Cardiac muscle cell (in vitro differentiated cells and primary cell): ENCODE data around the gene OR52J3. TPM values are rescaled to one million over a fixed set of nuclear protein-coding genes. Genes with fewer than 3 reads are reported as not detected.
"Not testable (repeated sequence)": the region's sequence is repeated elsewhere in the genome, so short reads cannot be mapped to it uniquely, and the experiment has no call there.

Experiments
- DNase-seq, 2 donors: peaks; one replicate each; pipeline versions ENCODE4 v3.0.0 to v3.0.0-alpha.2; 2010 to 2017; ENCODE audit warnings: low read depth in 1 of 2, low spot score in 1 of 2
- H3K27ac ChIP-seq: fragments of 200-600 bp; sonication (generic); 2 replicates; pipeline ENCODE4 v1.5.1; 2016
- H3K27me3 ChIP-seq: fragments of 200-600 bp; sonication (generic); 2 replicates; pipeline ENCODE4 v1.6.0; 2016; ENCODE audit warnings: control low read depth
- H3K36me3 ChIP-seq: fragments of 200-600 bp; sonication (generic); 2 replicates; pipeline ENCODE4 v1.5.1; 2016; ENCODE audit warnings: control low read depth
- H3K4me1 ChIP-seq: fragments of 200-600 bp; sonication (generic); 2 replicates; pipeline ENCODE4 v1.8.1; 2017; ENCODE audit warnings: low read depth, mild to moderate bottlenecking, mixed run types
- H3K4me3 ChIP-seq: fragments of 200-600 bp; sonication (generic); 2 replicates; pipeline ENCODE4 v1.5.1; 2016; ENCODE audit warnings: mild to moderate bottlenecking
- H3K9me3 ChIP-seq: fragments of 200-600 bp; sonication (generic); 2 replicates; pipeline ENCODE4 v1.5.1; 2017; ENCODE audit warnings: low read depth, mild to moderate bottlenecking, control low read depth
- CTCF ChIP-seq: IDR thresholded peaks from 2 replicates; pipeline ENCODE4 v1.5.1; 2012; ENCODE audit warnings: low read depth, mild to moderate bottlenecking, low read length
- polyA plus RNA-seq: library from polyadenylated mRNA; unstranded; fragments of >200 nt; fragmentation: Nextera tagmentation; extraction: Ambion mirVana; gene quantifications from 2 replicates; pipeline ENCODE4 v1.2.1, GENCODE V29; 2016
- total RNA-seq: library from RNA; depleted of rRNA; stranded (reverse); fragments of >200 nt; gene quantifications from 2 replicates; pipeline ENCODE4 v1.2.3, GENCODE V29; 2016

OR52J3 gene
- total and polyA plus RNA-seq, 2 experiments from 2014 or later: not detected

- no peaks in the 10 kb centered on the region for H3K36me3 ChIP-seq
- H3K4me3 ChIP-seq: no peak overlapping the region
- no peaks in the 10 kb centered on the region for H3K27me3 ChIP-seq
- no peak for TF ChIP-seq CTCF
- DNase-seq: peak in 1 of 2 donors; percentile 7
- H3K9me3 ChIP-seq: no peaks in the 10 kb centered on the region
- no peaks in the 10 kb centered on the region for H3K4me1 ChIP-seq
- H3K27ac ChIP-seq: no peak overlapping the region
Observed at GRCh38 chr11:5043380-5043779, 2.9 kb upstream of the OR52J3 start.

- H3K9me3 ChIP-seq: no peaks in the 10 kb centered on the region
- H3K4me3 ChIP-seq: no peak overlapping the region
- no peak overlapping the region for H3K27ac ChIP-seq
- TF ChIP-seq CTCF: no peak
- DNase-seq: no peak
- H3K27me3 ChIP-seq: no peaks in the 10 kb centered on the region
- H3K36me3 ChIP-seq: no peaks in the 10 kb centered on the region
- no peaks in the 10 kb centered on the region for H3K4me1 ChIP-seq
Observed at GRCh38 chr11:5046754-5047330, 516 bp downstream of the OR52J3 start.

- H3K9me3 ChIP-seq, H3K36me3 ChIP-seq, DNase-seq, H3K4me1 ChIP-seq, H3K27ac ChIP-seq, H3K4me3 ChIP-seq, H3K27me3 ChIP-seq: not testable (repeated sequence)
Observed at GRCh38 chr11:5058679-5059078, 12.4 kb downstream of the OR52J3 start.

- Histone ChIP-seq H3K9me3 (peaks cover 3% of the 10 kb centered on the region), H3K4me1 (peaks cover under 1% of the 10 kb centered on the region), H3K27me3 (no peaks in the 10 kb centered on the region), H3K4me3 (no peak within 1 kb of the TSS), H3K27ac (no peak within 1 kb of the TSS), H3K36me3 (no peaks in the 10 kb centered on the region)
- no peak for TF ChIP-seq CTCF
- DNase-seq: no peak
Observed at GRCh38 chr11:5059391-5059790, 13.1 kb downstream of the OR52J3 start, which contains the start of gene OR52E2. Gene OR52E2 (minus strand): TSS chr11:5059627. CDS start chr11:5059627, 0 bp downstream.

GRCh38 chr11:5065027-5065426 is 18.7 kb downstream of the OR52J3 start:
- no peak for TF ChIP-seq CTCF
- Histone ChIP-seq H3K27ac (no peak overlapping the region), H3K27me3 (no peaks in the 10 kb centered on the region), H3K4me1 (peaks cover 13% of the 10 kb centered on the region), H3K36me3 (no peaks in the 10 kb centered on the region), H3K4me3 (no peak overlapping the region), H3K9me3 (peaks cover 3% of the 10 kb centered on the region)
- peak in 1 of 2 donors; percentile 26 for DNase-seq

GRCh38 chr11:5069272-5069671 is 22.9 kb downstream of the OR52J3 start, which contains the start of gene OR52E1:
Gene OR52E1 (plus strand): TSS chr11:5069572.
- Histone ChIP-seq H3K27ac (no peak within 1 kb of the TSS), H3K27me3 (no peaks in the 10 kb centered on the region), H3K9me3 (no peaks in the 10 kb centered on the region), H3K36me3 (no peaks in the 10 kb centered on the region), H3K4me1 (peaks cover 13% of the 10 kb centered on the region), H3K4me3 (no peak within 1 kb of the TSS)
- TF ChIP-seq CTCF: no peak
- DNase-seq: no peak
